HFF-Myc (cell line): ENCODE data around the gene ASMT.

Experiments
- DNase-seq: peaks from one replicate; pipeline ENCODE4 v3.0.0-alpha.2; 2011; ENCODE audit warnings: low read depth; ENCODE audit errors: extremely low read depth
- H3K4me3 ChIP-seq: replicated peaks from 2 replicates; pipeline ENCODE4 v1.5.1; 2011; ENCODE audit warnings: low read depth, mild to moderate bottlenecking, control low read depth, low read length
- TF ChIP-seq, protein P1 (sequence below): IDR thresholded peaks from 2 replicates; pipeline ENCODE4 v1.5.1; 2012; ENCODE audit warnings: mild to moderate bottlenecking, low read depth, low read length, control low read depth; ENCODE audit errors: missing control alignments

Gene ASMT

DNA sequence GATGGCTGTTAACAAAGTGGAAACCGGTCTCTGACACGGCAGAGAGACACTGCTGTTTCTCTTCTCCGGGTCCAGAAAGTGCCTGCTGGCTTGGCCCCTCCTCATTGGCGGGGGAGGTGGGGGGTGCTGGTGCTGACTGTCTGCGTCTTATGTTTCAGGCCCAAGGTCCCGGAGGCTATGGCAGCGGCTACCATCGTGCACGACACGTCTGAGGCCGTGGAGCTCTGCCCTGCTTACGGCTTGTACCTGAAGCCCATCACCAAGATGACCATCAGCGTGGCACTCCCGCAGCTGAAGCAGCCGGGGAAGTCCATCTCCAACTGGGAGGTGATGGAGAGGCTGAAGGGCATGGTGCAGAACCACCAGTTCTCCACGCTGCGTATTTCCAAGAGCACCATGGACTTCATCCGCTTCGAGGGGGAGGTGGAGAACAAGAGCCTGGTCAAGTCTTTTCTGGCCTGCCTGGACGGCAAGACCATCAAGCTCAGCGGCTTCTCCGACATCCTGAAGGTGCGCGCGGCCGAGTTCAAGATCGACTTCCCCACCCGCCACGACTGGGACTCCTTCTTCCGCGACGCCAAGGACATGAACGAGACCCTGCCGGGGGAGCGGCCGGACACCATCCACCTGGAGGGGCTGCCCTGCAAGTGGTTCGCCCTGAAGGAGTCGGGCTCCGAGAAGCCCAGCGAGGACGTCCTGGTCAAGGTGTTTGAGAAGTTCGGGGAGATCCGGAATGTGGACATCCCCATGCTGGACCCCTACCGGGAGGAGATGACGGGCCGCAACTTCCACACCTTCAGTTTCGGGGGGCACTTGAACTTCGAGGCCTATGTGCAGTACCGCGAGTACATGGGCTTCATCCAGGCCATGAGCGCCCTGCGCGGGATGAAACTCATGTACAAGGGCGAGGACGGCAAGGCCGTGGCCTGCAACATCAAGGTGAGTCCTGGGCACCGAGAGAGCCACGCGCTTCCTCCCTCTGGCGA, 21.3 kb upstream of the ASMT start:
- DNase-seq = no peak
- H3K4me3 ChIP-seq = peak overlapping the region; percentile 79
- TF ChIP-seq, protein P1, sequence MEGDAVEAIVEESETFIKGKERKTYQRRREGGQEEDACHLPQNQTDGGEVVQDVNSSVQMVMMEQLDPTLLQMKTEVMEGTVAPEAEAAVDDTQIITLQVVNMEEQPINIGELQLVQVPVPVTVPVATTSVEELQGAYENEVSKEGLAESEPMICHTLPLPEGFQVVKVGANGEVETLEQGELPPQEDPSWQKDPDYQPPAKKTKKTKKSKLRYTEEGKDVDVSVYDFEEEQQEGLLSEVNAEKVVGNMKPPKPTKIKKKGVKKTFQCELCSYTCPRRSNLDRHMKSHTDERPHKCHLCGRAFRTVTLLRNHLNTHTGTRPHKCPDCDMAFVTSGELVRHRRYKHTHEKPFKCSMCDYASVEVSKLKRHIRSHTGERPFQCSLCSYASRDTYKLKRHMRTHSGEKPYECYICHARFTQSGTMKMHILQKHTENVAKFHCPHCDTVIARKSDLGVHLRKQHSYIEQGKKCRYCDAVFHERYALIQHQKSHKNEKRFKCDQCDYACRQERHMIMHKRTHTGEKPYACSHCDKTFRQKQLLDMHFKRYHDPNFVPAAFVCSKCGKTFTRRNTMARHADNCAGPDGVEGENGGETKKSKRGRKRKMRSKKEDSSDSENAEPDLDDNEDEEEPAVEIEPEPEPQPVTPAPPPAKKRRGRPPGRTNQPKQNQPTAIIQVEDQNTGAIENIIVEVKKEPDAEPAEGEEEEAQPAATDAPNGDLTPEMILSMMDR = no peak

DNA sequence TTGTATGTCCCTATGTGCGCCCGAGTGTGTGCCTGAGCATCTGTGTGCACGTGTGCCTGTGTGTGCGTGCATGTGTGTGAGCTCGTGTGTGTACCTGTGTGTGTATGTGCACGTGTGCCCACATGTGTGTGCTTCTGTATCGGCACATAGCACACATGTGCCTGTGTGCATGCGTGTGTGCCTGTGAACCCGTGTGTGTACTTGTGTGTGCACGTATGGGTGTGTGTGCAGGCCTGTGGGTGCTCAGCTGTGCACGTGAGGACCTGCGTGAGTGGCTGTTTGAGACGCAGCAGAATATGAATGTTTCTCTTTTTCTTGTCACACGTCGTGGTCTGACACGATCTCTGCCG, 19.2 kb upstream of the ASMT start:
- TF ChIP-seq, protein P1 = no peak

DNA sequence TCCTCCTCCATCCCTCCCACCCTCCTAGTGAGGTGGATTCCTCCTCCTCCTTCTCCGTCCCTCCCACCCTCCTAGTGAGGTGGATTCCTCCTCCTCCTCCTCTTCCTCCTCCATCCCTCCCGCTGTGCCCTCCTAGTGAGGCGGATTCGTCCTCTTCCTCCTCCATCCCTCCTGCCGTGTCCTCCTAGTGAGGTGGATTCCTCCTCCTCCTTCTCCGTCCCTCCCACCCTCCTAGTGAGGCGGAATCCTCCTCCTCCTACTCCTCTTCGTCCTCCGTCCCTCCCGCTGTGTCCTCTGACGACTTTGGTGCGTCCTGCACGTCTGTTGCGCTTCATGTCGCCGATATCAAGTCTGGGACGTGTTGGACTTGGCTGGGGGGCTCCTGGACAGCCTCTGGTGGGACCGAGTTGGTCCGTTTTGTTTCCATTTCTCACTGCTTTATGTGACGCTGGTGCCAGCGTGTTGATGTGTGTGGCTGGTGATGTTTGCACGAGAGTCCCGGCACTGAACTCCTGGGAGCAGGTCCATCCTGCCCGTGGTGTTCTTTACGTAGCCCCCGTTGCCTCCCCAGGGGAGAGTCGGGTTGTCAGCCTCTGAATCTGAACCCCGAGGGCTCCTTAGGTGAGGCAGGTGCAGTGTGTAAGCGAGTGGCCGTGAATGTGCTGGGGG, 18.0 kb upstream of the ASMT start:
- no peak overlapping the region for H3K4me3 ChIP-seq
- TF ChIP-seq, protein P1 = no peak
- no peak for DNase-seq

More for the DNA sequence above, 19.2 kb upstream of the ASMT start:
- no peak overlapping the region for H3K4me3 ChIP-seq
- no peak for DNase-seq

DNA sequence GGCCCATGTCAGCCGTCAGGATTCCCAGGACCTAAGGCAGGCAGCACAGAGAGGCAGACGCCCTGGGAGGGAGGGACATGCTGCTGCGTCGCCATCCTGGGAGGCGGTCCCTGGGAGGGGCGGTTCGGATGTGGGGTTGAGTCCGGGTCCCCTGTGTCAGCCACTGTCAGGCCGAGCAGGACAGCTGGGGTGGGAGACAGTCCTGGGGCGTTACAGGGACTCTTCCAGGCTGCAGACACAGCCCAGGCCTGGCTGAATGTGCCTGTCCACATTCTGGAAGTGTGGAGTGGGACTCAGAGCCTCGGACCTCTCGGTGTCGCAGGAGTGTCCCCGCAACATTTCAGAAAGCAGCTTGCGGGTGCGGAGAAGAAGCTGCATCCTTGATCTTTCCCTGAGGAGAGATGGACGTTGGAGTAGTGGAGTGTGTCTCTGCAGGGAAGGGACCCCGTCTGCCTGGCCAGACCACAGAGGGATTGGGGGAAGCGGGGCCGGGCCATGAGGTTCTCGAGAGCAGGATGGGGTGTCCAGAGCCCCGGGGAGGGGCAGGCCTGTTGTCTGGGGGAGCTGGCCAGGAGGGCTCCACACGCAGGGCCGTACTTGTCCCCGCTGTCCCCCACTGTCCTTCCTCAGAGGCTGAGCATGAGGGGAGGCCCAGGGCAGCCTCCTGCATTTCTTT, 17.4 kb upstream of the ASMT start:
- DNase-seq = no peak

DNA sequence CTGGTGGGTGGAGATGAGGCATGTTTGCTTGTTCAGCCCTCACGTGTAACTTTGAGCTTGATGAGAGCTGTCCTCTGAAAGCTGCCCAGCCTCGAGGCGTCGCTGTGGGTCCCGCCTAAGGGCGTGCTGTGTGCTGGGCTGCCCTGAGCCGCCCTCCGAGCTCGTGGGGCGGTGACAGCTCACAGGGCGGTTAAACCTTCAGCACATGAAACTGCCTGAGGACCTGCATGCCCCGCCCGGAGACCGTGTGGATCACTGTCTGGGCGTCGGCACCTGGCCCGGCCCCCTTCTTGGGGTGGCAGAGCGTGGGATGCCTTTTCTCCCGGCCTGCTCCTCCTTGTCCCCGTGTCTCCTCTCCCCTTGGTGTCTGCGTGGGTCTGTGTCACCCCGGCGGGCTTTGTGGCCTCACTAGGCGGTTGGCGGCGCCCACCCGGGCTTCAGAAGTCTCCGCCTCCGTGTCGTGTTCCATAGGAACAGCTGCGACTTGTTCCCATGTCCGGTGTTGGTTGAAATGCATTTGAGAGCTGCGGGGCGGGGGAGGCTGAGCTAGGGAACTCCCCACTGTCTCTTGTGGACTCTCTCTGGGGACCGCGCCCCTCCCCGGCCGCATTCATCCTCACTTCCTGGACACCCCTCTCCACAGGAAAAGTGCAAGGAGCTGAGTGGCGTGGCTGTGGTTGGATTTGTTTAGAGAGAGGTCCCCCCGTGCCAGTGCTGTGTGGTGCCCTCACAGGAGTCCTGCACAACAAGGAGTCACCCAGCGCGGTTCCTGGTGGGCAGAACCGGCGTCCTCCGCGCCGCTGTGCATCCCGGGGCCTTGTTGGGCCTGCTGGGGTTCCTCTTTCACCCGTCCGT, 16.6 kb upstream of the ASMT start:
- TF ChIP-seq, protein P1 = no peak
- DNase-seq = no peak

More for the DNA sequence above, 17.4 kb upstream of the ASMT start:
- no peak overlapping the region for H3K4me3 ChIP-seq
- TF ChIP-seq, protein P1 = no peak

More for the DNA sequence above, 16.6 kb upstream of the ASMT start:
- H3K4me3 ChIP-seq = no peak overlapping the region
